ENCODE data around the gene NAGLU.

NAGLU gene

DNA sequence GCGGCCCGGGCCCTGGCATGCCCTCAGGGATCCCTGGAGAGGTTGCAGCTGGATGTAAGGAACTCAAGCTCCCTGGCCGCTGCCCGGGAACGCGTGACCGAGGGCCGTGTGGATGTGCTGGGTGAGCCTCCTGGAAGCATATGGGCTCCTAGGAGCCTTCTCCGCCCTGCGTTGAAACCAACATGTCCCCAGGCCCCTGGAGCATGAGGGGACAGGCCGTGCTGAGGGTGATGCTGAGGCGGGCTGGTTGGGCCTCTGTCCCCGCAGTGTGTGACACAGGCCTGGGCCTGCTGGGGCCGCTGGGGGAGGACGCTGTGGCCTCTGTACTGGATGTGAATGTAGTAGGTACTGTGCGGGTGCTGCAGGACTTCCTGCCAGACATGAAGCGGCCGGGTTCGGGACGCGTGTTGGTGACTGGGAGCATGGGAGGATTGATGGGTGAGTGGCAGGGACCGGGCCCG, 11.0 kb downstream of the NAGLU start:
- TF ChIP-seq, protein P1, sequence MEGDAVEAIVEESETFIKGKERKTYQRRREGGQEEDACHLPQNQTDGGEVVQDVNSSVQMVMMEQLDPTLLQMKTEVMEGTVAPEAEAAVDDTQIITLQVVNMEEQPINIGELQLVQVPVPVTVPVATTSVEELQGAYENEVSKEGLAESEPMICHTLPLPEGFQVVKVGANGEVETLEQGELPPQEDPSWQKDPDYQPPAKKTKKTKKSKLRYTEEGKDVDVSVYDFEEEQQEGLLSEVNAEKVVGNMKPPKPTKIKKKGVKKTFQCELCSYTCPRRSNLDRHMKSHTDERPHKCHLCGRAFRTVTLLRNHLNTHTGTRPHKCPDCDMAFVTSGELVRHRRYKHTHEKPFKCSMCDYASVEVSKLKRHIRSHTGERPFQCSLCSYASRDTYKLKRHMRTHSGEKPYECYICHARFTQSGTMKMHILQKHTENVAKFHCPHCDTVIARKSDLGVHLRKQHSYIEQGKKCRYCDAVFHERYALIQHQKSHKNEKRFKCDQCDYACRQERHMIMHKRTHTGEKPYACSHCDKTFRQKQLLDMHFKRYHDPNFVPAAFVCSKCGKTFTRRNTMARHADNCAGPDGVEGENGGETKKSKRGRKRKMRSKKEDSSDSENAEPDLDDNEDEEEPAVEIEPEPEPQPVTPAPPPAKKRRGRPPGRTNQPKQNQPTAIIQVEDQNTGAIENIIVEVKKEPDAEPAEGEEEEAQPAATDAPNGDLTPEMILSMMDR (IDR thresholded peaks at IDR 0.05; ENCODE audit: low read depth, low read length): no peak
- H3K4me3 ChIP-seq (ENCODE audit: low read depth, low read length): no peak overlapping the region

DNA sequence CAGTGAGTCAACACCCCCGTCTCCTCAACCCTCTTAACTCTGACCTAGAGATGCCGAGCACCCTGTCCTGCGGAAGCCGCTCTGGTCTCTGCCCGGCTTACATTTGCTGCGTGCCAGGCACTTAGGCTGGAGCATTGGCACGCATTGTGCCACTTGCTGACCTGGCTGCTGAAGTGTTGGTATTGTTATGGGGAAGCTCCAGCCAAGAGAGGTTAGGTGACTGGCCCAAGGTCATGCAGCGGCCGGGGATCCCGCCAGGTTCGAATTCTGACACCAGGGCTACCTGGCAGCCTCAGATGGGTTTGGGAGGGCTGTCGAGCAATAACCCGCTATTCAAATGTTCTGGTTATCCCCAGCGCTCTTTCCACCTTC, 11.6 kb downstream of the NAGLU start:
- no peak overlapping the region for H3K4me3 ChIP-seq (ENCODE audit: low read depth, low read length)
- TF ChIP-seq, protein P1 (IDR thresholded peaks at IDR 0.05; ENCODE audit: low read depth, low read length): no peak

- TF ChIP-seq, protein P1 (IDR thresholded peaks at IDR 0.05; ENCODE audit: low read depth, low read length): no peak
- H3K4me3 ChIP-seq (ENCODE audit: low read depth, low read length): peak overlapping the region; percentile 20; the same call in 1 of the 2 replicates
Measured at GRCh38 chr17:42548070-42548837, 12.2 kb downstream of the NAGLU start.

GRCh38 chr17:42548993-42549755, 13.1 kb downstream of the NAGLU start:
- TF ChIP-seq, protein P1 (IDR thresholded peaks at IDR 0.05; ENCODE audit: low read depth, low read length): no peak
- no peak overlapping the region for H3K4me3 ChIP-seq (ENCODE audit: low read depth, low read length)

DNA sequence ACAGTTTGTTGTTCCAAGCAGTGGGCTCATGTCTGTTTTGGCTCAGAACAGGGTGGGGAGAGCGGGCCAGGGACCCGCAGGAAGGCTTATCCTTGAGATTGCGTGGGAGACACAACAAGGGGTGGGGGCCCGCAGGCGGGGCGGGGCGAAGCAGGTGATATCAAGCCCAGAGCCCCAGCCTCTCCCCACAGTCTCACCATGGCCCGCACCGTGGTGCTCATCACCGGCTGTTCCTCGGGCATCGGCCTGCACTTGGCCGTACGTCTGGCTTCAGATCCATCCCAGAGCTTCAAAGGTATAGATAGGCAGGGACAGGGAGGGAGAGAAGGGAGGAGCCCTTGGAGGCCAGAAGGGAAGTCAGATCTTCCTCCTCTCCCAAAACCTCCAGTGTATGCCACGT, 16.7 kb downstream of the NAGLU start, which contains the start of gene HSD17B1:
Gene HSD17B1, plus strand, starts transcription at position 188 of the 400 bp plus-strand sequence. Its CDS starts 11 bp downstream, at position 199.
- peak within 1 kb of the TSS; percentile 81 for H3K4me3 ChIP-seq (ENCODE audit: low read depth, low read length)

DNA sequence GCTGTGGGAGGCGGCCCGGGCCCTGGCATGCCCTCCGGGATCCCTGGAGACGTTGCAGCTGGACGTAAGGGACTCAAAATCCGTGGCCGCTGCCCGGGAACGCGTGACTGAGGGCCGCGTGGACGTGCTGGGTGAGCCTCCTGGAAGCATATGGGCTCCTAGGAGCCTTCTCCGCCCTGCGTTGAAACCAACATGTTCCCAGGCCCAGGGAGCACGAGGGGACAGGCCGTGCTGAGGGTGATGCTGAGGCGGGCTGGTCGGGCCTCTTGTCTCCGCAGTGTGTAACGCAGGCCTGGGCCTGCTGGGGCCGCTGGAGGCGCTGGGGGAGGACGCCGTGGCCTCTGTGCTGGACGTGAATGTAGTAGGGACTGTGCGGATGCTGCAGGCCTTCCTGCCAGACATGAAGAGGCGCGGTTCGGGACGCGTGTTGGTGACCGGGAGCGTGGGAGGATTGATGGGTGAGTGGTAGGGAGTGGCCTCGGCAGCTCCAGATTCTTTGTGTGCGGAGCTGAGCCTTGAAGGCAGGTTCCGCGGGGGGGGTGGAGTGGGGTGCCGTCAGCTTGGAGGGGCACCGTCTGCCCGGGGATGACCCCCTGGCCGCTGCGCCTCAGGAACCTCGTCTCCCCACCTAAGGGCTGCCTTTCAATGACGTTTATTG, 17.2 kb downstream of the NAGLU start:
- H3K4me3 ChIP-seq (ENCODE audit: low read depth, low read length): peak overlapping the region; percentile 81
- TF ChIP-seq, protein P1 (IDR thresholded peaks at IDR 0.05; ENCODE audit: low read depth, low read length): no peak

DNA sequence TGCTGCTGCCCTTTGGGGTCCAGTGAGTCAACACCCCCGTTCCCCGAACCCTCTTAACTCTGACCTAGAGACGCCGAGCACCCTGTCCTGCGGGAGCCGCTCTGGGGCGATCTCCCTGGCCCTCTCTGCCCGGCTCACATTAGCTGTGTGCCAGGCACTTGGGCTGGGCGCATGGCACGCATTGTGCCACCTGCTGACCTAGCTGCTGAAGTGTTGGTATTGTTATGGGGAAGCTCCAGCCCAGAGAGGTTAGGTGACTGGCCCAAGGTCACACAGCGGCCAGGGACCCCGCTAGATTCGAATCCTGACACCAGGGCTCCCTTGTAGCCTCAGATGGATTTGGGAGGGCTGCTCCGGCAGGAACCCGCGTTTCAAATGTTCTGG, 17.8 kb downstream of the NAGLU start:
- H3K4me3 ChIP-seq (ENCODE audit: low read depth, low read length): peak overlapping the region; percentile 81
- TF ChIP-seq, protein P1 (IDR thresholded peaks at IDR 0.05; ENCODE audit: low read depth, low read length): no peak
